ENCODE measurements around the gene EZH1.

Gene EZH1

GRCh38 chr17:42676424-42677011 is 68.3 kb downstream of the EZH1 start, which contains the start of gene PLEKHH3:
TSS of gene PLEKHH3 (minus strand) at chr17:42676994. CDS start at chr17:42676563, 431 bp downstream.
- ChIA-PET CTCF (interaction anchor here (0.7 to 2.2 kb wide), 6 partner anchors 10 to 98 kb away, joined by 3 to 11 read pairs (median 4); partner anchors contain the start of genes PSMC3IP and TUBG2), POLR2A (interaction anchor here (0.6 to 6.5 kb wide), 18 partner anchors 9 to 321 kb away, joined by 3 to 122 read pairs (median 4); partner anchors contain the start of genes BECN1, MLX, NAGLU and PSMC3IP)
- peak; percentile 76 for TF ChIP-seq L3MBTL2 (conservative IDR thresholded peaks at IDR 0.05)
- no peak for TF ChIP-seq FOXA1 (IDR thresholded peaks at IDR 0.05)
- peak; percentile 39 for DNase-seq (ENCODE audit: extremely low spot score)

- no peak for TF ChIP-seq NFRKB (IDR thresholded peaks at IDR 0.05)
- TF ChIP-seq FOXK2 (IDR thresholded peaks at IDR 0.05), result no peak
- TF ChIP-seq ELF4 (IDR thresholded peaks at IDR 0.05), result no peak
- no peak for TF ChIP-seq BHLHE40 (IDR thresholded peaks at IDR 0.05; ENCODE audit: borderline replicate concordance)
- TF ChIP-seq TARDBP (IDR thresholded peaks at IDR 0.05), result no peak
- no peak for TF ChIP-seq CTBP1 (IDR thresholded peaks at IDR 0.05; ENCODE audit: borderline replicate concordance)
- TF ChIP-seq ZNF384 (IDR thresholded peaks at IDR 0.05), result no peak
- TF ChIP-seq L3MBTL2 (conservative IDR thresholded peaks at IDR 0.05), result no peak
- no peak for TF ChIP-seq FOXM1 (IDR thresholded peaks at IDR 0.05; ENCODE audit: borderline replicate concordance)
- no peak for TF ChIP-seq HDGF (IDR thresholded peaks at IDR 0.05; ENCODE audit: borderline replicate concordance)
- POLR2A ChIA-PET, result interaction anchor here (1.0 to 6.5 kb wide), 10 partner anchors 9 to 322 kb away, joined by 3 to 122 read pairs (median 6); partner anchors contain the start of genes BECN1, NAGLU, PSMC3IP and RETREG3
- CTCF ChIA-PET, result interaction anchor here (0.7 to 2.2 kb wide), 6 partner anchors 9 to 98 kb away, joined by 3 to 11 read pairs (median 4); partner anchors contain the start of genes PSMC3IP and TUBG2
- DNase-seq (ENCODE audit: extremely low spot score), result peak; percentile 45
These were observed 68.8 kb downstream of the EZH1 start for GRCh38 chr17:42675965-42676423.

GRCh38 chr17:42675348-42675964 is 69.4 kb downstream of the EZH1 start:
- TF ChIP-seq FOXA1 (IDR thresholded peaks at IDR 0.05) (no peak), FOXM1 (IDR thresholded peaks at IDR 0.05; ENCODE audit: borderline replicate concordance) (no peak), HDGF (IDR thresholded peaks at IDR 0.05; ENCODE audit: borderline replicate concordance) (no peak), PKNOX1 (IDR thresholded peaks at IDR 0.05) (no peak), TARDBP (IDR thresholded peaks at IDR 0.05) (no peak), L3MBTL2 (conservative IDR thresholded peaks at IDR 0.05) (no peak), SUZ12 (IDR thresholded peaks at IDR 0.05) (no peak), CTBP1 (IDR thresholded peaks at IDR 0.05; ENCODE audit: borderline replicate concordance) (no peak), LEF1 (IDR thresholded peaks at IDR 0.05; ENCODE audit: borderline replicate concordance) (no peak), ARNT (IDR thresholded peaks at IDR 0.05) (no peak), SP1 (IDR thresholded peaks at IDR 0.05) (no peak)
- POLR2A ChIA-PET, result interaction anchor here (1.0 to 6.5 kb wide), 7 partner anchors 8 to 322 kb away, joined by 3 to 122 read pairs (median 11); partner anchors contain the start of genes PSMC3IP, RETREG3, TUBG1 and TUBG2
- CTCF ChIA-PET, result interaction anchor here (0.7 to 2.2 kb wide), 5 partner anchors 9 to 97 kb away, joined by 3 to 11 read pairs (median 4); partner anchors contain the start of genes PSMC3IP and TUBG2
- no peak for DNase-seq (ENCODE audit: extremely low spot score)

- TF ChIP-seq FOXM1 (IDR thresholded peaks at IDR 0.05; ENCODE audit: borderline replicate concordance), result no peak
- TF ChIP-seq SP1 (IDR thresholded peaks at IDR 0.05), result no peak
- no peak for TF ChIP-seq CTBP1 (IDR thresholded peaks at IDR 0.05; ENCODE audit: borderline replicate concordance)
- no peak for TF ChIP-seq NFRKB (IDR thresholded peaks at IDR 0.05)
- no peak for TF ChIP-seq LEF1 (IDR thresholded peaks at IDR 0.05; ENCODE audit: borderline replicate concordance)
- no peak for TF ChIP-seq L3MBTL2 (conservative IDR thresholded peaks at IDR 0.05)
- TF ChIP-seq TARDBP (IDR thresholded peaks at IDR 0.05), result no peak
- TF ChIP-seq BHLHE40 (IDR thresholded peaks at IDR 0.05; ENCODE audit: borderline replicate concordance), result no peak
- TF ChIP-seq ELF4 (IDR thresholded peaks at IDR 0.05), result no peak
- no peak for TF ChIP-seq PKNOX1 (IDR thresholded peaks at IDR 0.05)
- no peak for TF ChIP-seq ZNF384 (IDR thresholded peaks at IDR 0.05)
- TF ChIP-seq FOXA1 (IDR thresholded peaks at IDR 0.05), result no peak
- ChIA-PET CTCF (interaction anchor here (0.6 to 1.6 kb wide), 5 partner anchors 11 to 53 kb away, joined by 3 to 9 read pairs (median 4); partner anchors contain the start of gene TUBG2), POLR2A (interaction anchor here (0.7 to 1.6 kb wide), 4 partner anchors 8 to 139 kb away, joined by 3 to 9 read pairs (median 6); partner anchors contain the start of genes NAGLU, RETREG3, TUBG1 and TUBG2)
- no peak for DNase-seq (ENCODE audit: extremely low spot score)
These were observed 70.0 kb downstream of the EZH1 start for GRCh38 chr17:42674755-42675347.

- CTCF ChIA-PET, result interaction anchor here (0.6 to 1.6 kb wide), 6 partner anchors 10 to 52 kb away, joined by 3 to 9 read pairs (median 4); partner anchors contain the start of gene TUBG2
- TF ChIP-seq ARNT (IDR thresholded peaks at IDR 0.05) (no peak), FOXM1 (IDR thresholded peaks at IDR 0.05; ENCODE audit: borderline replicate concordance) (no peak), LEF1 (IDR thresholded peaks at IDR 0.05; ENCODE audit: borderline replicate concordance) (no peak), TARDBP (IDR thresholded peaks at IDR 0.05) (no peak), BHLHE40 (IDR thresholded peaks at IDR 0.05; ENCODE audit: borderline replicate concordance) (no peak)
- POLR2A ChIA-PET, result interaction anchor here (0.7 to 3.3 kb wide), 5 partner anchors 9 to 138 kb away, joined by 3 to 9 read pairs (median 6); partner anchors contain the start of genes NAGLU, PSMC3IP, RETREG3 and TUBG1
- peak; percentile 45 for DNase-seq (ENCODE audit: extremely low spot score)
These were observed 70.7 kb downstream of the EZH1 start for GRCh38 chr17:42673885-42674754.

All from HEK293T (cell line).